COLO668 (cell line): ENCODE results near the gene MAGEB4.
"Not testable (repeated sequence)": the region's sequence is repeated elsewhere in the genome, so short reads cannot be mapped to it uniquely, and the experiment has no call there.

Experiments used
- DNase-seq: peaks from one replicate; lab custom pipeline; 2025; ENCODE audit not compliant: unreplicated experiment; lab: John Stamatoyannopoulos, UW

MAGEB4 gene, protein sequence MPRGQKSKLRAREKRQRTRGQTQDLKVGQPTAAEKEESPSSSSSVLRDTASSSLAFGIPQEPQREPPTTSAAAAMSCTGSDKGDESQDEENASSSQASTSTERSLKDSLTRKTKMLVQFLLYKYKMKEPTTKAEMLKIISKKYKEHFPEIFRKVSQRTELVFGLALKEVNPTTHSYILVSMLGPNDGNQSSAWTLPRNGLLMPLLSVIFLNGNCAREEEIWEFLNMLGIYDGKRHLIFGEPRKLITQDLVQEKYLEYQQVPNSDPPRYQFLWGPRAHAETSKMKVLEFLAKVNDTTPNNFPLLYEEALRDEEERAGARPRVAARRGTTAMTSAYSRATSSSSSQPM

DNA sequence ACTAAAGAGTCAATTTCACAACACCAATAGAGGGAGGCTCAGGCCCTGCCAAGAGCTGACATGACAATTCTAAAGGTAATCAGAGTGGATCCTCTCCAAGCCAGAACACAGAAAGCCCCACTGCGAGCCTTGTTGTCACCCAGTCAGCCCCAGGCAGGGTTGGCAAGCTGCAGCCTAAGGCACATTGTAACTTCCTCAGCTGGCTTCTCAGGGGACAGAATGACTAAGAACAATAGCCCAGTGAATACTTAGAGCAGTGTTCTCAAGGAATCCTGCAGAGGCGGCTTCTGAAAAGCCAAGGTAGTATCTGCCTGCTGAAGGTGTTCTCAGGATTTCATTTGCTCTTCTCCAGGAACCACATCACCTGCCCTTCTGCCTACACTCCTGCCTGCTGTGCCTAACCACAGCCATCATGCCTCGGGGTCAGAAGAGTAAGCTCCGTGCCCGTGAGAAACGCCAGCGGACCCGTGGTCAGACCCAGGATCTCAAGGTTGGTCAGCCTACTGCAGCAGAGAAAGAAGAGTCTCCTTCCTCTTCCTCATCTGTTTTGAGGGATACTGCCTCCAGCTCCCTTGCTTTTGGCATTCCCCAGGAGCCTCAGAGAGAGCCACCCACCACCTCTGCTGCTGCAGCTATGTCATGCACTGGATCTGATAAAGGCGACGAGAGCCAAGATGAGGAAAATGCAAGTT, at the start of gene MAGEB4:
Gene MAGEB4, plus strand, starts transcription at position 277 of the 692 bp plus-strand sequence. Its CDS starts 136 bp downstream, at position 413.
- DNase-seq = no peak

DNA sequence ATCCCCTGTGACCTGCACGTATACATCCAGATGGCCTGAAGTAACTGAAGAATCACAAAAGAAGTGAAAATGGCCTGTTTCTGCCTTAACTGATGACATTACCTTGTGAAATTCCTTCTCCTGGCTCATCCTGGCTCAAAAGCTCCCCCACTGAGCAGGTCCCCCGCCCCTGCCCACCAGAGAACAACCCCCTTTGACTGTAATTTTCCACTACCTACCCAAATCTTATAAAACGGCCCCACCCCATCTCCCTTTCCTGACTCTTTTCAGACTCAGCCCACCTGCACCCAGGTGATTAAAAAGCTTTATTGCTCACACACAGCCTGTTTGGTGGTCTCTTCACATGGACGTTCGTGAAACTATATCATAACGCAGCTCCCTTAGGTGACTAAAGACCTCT, 47.9 kb upstream of the MAGEB4 start:
- DNase-seq = not testable (repeated sequence)

DNA sequence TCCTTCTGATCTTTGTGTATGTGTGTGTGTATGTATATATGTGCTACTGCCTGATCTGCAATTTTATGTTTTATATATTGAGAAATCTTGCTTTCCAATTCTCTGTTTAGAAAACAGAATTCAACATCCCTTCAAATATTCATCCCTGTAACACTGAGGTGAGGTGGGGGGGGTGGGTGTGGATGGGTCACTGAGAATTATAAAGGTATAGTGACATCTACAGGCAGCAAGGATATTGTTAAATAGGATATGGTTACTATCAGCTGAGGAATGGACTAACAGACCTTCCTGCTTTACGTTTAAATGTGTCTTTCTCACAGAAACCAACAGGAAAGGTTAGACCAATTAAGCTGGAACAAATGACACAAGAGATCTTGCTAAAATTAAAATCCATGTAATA, 45.5 kb upstream of the MAGEB4 start:
- DNase-seq = no peak

DNA sequence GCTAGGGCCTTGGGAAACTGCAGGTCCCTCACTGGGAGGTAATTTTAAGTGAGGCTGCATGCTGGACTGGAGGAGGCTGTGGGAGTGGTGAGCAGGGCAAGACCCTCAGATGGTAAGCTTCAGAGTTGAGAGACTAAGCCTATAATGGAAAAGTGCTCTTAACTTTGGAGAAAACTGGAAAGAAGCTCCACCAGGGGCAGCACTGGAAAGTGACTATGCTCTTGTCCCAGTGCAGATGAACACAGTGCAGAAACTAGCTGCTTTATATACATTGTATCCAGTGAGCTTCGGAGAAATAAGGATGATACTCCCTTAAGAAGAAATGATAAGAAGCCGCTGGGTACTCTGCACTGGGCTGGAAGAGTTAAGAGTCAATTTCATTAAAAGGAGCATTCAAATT, 29.6 kb upstream of the MAGEB4 start:
- no peak for DNase-seq

DNA sequence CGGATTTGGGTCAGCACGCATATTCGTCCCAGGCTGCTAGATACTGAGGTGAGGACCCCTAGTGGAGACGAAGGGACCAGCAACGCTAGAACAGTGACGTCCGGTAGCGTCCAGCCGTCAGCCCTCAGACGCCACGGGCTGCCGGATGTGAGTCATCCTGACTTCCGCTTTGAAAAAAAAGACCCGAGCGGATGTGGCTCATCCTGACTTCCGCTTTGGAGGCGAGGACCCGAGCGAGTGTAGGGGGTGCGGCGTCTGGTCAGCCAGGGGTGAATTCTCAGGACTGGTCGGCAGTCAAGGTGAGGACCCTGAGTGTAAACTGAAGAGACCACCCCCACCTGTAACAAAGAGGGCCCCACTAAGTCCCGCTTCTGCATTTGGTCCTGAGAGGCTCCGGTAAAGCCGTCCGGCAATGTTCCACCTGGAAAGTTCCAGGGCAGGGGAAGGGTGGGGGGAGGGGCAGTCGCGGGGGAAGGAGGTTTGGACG, 26.4 kb upstream of the MAGEB4 start, which contains the start of gene MAGEB2:
Gene MAGEB2, plus strand, starts transcription at position 207 of the 487 bp plus-strand sequence. CDS start 3,018 bp downstream, outside the sequence.
- no peak for DNase-seq

DNA sequence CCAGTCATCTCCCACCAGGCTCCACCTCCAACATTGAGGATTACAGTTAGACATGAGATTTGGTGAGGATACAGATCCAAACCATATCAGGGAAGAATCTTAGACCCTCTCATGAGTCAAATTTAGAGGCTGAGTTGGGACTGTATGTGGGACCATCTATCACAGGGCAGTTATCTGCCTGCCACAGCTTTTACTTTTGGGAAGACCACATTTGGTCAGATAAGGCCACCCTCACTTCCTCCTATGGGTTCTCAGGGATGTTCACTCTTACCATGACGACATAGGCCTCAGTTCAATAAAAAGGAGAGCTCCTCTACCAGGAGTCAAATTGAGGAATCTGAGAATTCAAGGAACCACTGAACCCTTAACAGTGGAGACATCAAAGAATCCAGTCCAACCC, 24.3 kb upstream of the MAGEB4 start:
- DNase-seq = no peak

DNA sequence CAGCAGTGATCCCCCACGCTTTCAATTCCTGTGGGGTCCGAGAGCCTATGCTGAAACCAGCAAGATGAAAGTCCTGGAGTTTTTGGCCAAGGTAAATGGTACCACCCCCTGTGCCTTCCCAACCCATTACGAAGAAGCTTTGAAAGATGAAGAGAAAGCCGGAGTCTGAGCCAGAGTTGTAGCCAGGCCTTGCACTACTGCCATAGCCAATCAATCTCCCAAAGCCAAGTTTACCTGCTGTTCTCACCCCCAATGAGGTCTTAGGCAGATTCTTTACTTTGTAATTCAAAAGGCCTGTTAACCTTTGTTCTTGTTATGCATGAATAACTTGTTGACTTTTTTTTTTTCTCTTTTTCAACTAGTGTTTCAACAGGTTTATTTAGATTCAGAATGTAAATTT, 22.4 kb upstream of the MAGEB4 start:
- DNase-seq = no peak

DNA sequence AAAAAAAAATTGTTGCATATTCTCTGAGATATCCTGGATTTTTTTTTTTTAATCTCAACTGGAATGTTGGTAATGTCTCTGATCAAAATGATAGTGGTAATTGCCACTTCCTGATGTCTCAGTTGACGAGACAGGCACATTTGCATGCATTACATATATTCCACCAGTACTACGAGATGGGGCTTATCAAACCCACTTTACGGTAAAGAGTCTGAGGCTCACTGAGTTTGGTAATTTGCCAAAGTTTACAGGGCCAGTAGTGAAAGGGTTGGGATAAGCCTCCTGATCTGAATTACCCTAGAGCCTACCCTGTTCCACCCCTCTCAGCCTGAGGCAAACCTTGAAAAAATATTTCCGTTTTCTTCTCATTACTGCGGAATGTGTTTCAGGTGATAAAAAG, 21.1 kb upstream of the MAGEB4 start:
- DNase-seq = no peak

DNA sequence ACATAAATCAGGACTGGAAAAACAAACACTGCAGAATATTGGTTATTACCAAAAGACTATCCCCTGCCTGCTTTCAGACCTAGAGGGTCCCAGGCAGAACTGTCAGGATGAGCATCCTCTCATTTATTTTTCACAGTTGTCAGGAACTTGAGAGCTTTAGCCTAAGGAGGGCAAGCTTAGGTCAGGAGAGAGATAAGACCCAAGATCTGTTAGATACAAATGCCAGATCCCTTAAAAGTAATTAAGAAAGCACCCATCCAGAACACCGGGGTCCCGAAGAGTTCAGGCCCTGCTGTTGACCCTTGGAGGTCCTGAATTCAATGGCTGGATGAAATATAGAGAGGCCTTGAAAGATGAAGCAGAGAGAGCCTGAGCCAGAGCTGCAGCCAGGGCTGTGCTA, 17.3 kb upstream of the MAGEB4 start:
- no peak for DNase-seq

DNA sequence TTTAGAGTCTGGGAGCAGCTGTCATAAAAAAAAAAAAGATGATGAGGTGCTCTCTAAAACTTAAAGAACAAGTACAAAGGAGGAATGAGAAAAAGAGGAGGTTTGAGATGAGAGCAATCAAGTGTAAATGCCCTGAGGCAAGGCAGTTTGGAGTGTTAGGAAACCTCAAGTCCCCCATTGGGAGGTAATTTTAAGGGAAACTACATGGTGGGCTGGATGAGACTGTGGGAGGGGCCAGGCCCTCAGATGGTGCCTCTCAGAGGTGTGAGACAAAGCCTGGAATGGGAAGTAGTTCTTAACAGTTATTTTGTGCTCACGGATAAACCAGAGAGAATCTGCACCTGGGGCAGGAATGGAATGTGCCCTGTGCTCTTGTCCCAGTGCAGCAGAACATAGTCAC, 13.3 kb upstream of the MAGEB4 start:
- no peak for DNase-seq

DNA sequence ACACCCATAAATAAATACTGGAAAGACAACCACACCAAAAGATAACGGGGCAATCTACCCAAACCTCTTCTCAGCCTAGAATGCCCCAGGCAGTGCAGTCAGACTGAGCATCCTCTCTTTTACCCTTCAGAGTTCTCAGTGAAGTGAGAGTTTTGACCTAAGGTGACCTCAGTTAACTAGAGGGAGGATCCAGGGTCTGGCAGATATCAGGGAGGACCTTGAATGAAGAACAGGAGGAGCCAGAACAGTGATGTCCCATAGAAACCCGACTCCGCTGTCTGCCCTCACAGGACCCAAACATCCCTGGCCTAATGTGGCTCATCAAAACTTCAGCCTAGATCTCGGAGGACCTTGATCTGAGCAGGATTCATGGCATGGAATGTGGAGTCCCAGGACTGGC, 11.4 kb upstream of the MAGEB4 start, which contains the start of gene MAGEB3:
Gene MAGEB3, plus strand, starts transcription at position 263 of the 400 bp plus-strand sequence. CDS start 5,268 bp downstream, outside the sequence.
- no peak for DNase-seq

DNA sequence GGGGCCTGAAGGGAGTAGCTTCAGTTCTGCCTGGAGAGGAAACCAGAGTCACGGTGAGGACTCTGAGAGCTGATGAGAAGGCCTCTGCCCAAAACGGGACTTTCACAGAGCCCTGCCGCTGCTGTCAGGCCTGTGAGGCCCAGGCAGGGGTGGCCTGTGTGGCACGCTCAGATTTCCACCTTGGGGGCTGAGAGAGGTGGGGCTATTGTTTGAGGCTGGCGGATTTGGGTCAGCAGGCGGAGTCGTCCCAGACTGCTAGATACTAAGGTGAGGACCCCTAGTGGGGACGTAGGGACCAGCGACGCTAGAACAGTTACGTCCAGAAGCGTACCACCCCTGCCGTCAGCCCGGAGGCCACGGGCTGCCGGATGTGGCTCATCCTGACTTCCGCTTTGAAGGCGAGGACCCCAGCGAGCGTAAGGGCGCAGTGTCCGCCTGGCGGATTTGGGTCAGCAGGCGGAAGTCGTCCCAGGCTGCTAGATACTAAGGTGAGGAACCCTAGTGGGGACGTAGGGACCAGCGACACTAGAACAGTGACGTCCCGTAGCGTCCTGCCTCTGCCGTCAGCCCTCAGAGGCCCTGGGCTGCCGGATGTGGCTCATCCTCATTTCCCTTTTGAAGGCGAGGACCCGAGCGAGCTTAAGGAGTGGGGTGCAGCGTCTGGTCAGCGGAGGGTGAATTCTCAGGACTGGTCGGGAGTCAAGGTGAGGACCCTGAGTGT, 5.1 kb downstream of the MAGEB4 start, which contains the start of gene MAGEB1:
Gene MAGEB1, plus strand, starts transcription at position 378 of the 721 bp plus-strand sequence. CDS start 3,348 bp downstream, outside the sequence.
- DNase-seq = no peak

DNA sequence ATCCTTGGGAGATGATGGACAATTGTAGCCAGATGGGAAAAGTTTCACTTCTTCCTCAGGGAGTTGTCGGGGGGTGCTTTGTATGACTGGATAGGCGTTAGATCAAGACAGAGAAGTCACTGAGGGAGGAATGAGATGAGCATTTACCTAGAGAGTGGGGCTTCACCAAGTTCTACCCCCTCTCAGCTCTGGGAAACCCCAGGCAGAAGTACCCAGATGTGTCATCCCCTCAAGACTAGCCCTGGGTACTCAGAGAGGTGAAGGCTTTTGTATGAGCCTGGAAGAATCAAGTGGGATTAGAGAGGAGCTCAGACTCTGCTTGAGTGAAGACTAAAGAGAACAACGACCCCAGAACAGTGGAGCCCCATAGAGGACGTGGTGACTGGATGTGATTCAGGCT, 7.1 kb downstream of the MAGEB4 start:
- no peak for DNase-seq

DNA sequence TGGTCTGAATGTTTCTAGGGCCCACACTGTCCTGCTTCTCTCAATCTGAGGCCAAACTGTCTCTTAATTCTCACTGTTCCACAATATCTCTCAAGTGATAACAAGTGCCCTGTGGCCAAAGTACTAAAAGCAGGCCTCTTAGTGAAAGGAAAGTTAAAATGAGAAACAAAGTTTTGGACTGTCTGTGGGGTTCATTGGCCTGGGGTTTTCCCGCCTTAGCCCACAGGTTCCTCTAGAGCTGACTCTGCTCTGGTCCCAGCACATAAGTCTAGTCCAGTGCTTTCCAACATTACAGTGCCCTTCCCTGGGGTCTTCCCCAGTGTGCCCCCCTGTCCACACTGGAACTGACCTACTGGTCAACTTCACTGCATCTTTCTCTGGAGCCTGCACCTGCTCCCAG, 11.5 kb downstream of the MAGEB4 start:
- no peak for DNase-seq

DNA sequence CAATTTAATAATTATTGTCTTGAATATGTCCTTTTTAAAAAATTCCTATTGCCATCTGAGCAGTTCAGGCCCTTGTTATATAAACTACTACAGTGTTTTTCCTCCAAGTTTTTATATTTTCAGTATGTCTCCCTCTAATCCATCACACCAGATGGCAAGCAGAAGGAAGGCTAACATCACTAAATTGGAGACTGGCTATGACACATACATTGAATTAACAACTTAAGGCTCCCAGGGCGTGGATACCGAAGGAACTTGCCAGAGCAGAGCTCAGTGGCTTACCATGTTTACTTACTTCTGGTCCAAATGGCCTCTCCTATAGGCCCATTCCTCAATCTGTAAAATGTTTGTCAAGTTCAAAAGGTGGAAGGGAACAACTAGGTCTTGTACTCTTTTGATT, 18.1 kb downstream of the MAGEB4 start:
- DNase-seq = no peak

DNA sequence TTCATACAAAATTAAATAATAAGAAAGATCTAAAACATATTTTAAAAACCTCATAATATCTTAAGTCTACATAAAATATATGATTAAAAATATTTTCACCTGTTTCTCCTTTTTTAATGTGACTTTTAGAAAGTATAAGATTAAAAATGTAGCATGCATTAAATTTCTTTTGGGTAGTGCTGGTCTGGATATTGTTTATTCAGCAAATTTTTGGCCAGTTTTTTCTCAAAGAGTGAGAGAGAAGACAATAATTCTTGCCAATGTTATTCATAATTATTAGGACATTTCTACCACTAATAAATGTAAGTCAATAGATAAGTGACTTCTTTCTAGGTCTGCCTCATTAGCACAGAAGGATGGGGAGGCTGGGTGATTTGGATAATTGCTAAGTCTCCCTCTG, 19.2 kb downstream of the MAGEB4 start:
- DNase-seq = no peak

DNA sequence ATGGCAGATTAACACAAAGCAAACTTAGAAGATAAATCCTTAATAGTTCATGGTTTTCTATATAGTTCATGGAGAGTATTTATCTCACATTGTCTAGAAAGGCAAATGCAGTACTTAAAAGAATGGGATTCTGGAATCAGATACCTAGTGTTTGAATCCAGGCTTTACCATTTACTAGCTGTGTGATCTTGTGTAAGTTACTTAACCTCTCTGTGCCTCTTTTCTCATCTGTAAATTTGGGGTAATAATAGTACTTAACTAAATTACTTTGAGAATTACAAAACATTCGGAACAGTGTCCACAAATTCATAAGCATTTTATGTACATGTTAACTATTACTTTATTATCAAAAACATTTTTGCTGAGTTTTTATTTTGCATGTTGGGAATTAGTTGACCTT, 21.0 kb downstream of the MAGEB4 start:
- DNase-seq = no peak

DNA sequence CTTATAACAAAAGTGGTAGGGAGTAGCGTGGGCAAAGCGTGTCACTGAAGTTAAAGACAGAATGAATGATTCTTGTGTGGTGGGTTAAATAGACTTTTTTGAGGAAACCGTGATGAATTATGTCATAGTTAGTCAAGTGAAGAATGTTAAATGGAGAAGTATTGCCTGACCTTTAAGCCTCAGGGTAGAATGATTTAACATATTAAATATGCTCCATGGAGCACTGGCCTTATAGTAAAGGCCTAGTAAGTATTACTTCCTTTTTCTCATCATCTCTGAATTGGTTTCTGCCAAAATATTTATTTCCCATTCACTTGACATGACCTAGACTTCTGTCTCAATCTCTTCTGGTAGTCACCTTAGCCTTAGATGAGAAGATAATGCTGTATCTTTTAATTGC, 28.8 kb downstream of the MAGEB4 start:
- DNase-seq = no peak

DNA sequence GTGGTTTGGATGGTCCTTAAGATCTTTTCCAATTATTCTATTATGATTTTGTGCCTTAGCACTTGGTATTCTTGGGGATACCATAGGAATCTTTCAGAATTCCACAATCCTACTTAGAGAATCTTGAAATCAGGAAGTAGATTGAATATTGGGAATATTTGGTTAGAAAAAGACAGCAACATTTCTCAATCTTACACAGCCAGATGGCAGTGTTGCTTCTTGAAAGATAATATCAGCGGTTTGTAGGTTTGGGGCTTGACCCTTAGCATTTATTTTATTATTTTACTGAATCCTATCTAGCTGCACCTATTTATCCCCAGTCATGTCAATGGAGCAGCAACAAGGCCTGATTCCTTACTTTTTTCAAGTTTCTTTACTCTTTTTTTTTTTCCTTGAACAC, 33.7 kb downstream of the MAGEB4 start:
- DNase-seq = no peak

DNA sequence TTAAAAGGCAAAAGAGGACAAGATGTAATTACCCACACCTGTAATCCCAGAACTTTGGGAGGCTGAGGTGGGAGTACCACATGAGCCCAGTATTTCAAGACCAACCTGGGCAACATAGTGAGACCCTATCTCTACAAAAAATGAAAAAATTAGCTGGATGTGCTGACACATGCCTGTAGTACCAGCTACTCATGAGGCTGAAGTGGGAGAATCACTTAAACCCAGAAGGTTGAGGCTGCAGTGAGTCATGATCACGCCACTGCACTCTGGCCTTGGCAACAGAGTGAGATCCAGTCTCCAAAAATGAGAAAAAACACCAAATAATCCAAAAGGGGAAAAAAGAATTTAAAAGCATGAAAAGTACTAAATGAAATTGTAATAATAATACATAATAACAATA, 36.6 kb downstream of the MAGEB4 start:
- DNase-seq = no peak

DNA sequence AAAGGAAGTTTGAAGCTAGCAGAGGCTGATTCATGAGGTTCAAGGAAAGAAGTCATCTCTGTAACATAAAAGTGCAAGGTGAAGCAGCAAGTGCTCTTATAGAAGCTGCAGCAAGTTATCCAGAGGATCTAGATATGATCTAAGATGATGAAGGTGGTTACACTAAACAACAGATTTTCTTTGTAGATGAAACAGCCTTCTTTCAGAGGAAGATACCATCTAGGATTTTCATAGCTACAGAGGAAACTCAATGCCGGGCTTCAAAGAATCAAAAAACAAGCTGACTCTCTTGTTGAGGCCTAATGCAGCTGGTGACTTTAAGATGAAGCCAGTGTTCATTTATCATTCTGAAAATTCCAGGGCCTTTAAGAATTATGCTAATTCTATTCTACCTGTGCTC, 38.6 kb downstream of the MAGEB4 start:
- no peak for DNase-seq
